GM20000 (cell line): ENCODE results near the gene RFX4.

ENCODE experiments used
- DNase-seq: peaks from one replicate; pipeline ENCODE4 v3.0.0; 2012; ENCODE audit warnings: low spot score
- TF ChIP-seq, protein P1 (sequence below): IDR thresholded peaks from 2 replicates; pipeline ENCODE4 v1.5.1; 2012; ENCODE audit warnings: mild to moderate bottlenecking, control low read depth; ENCODE audit errors: extremely low read depth, missing control alignments

The RFX4 gene

GRCh38 chr12:106774808-106775524 is 192.2 kb downstream of the RFX4 start:
- DNase-seq: peak; percentile 43
- TF ChIP-seq, protein P1, sequence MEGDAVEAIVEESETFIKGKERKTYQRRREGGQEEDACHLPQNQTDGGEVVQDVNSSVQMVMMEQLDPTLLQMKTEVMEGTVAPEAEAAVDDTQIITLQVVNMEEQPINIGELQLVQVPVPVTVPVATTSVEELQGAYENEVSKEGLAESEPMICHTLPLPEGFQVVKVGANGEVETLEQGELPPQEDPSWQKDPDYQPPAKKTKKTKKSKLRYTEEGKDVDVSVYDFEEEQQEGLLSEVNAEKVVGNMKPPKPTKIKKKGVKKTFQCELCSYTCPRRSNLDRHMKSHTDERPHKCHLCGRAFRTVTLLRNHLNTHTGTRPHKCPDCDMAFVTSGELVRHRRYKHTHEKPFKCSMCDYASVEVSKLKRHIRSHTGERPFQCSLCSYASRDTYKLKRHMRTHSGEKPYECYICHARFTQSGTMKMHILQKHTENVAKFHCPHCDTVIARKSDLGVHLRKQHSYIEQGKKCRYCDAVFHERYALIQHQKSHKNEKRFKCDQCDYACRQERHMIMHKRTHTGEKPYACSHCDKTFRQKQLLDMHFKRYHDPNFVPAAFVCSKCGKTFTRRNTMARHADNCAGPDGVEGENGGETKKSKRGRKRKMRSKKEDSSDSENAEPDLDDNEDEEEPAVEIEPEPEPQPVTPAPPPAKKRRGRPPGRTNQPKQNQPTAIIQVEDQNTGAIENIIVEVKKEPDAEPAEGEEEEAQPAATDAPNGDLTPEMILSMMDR: no peak

GRCh38 chr12:106776897-106777296 is 194.1 kb downstream of the RFX4 start:
- DNase-seq: no peak
- TF ChIP-seq, protein P1: no peak

GRCh38 chr12:106780010-106780631 is 197.3 kb downstream of the RFX4 start:
- no peak for DNase-seq

GRCh38 chr12:106782619-106783018 is 199.8 kb downstream of the RFX4 start:
- TF ChIP-seq, protein P1: no peak
- DNase-seq: no peak

More at GRCh38 chr12:106780010-106780631, 197.3 kb downstream of the RFX4 start:
- TF ChIP-seq, protein P1: no peak

DNA sequence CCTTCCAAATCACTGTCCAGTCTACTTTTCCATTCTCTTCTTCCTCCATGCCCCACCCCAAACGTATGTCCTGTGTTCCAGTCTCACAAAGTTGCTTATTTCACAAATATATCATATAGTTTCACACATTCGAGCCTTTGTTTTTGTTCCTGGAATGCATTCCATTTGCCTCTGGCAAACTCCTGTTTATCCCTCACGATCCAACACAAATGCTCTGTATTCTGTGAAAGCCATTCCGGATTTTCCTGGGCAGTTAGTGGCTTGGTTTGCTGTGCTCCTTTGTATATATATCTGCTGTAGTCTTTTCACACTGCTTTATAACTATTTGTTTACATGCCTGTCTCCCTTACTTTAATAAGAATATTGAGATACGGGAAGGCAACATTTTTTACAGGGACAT is 200.7 kb downstream of the RFX4 start:
- TF ChIP-seq, protein P1: no peak

GRCh38 chr12:106790020-106790419 is 207.2 kb downstream of the RFX4 start:
- no peak for DNase-seq
- TF ChIP-seq, protein P1: peak; percentile 8

More for the DNA sequence above, 200.7 kb downstream of the RFX4 start:
- DNase-seq: no peak

- DNase-seq: no peak
- TF ChIP-seq, protein P1: no peak
Measured at GRCh38 chr12:106791531-106791930, 208.7 kb downstream of the RFX4 start.
